Fibroblast of lung (primary cell): ENCODE results near the gene AMPD2.

Experiments
- EZH2 ChIP-seq: IDR thresholded peaks from 2 replicates; pipeline ENCODE4 v1.5.1; 2012; ENCODE audit warnings: low read length, control low read depth, mild to moderate bottlenecking; ENCODE audit errors: missing control alignments
- TF ChIP-seq, protein P1 (sequence below), 2 donors: IDR thresholded peaks in 1 of 2; conservative IDR thresholded peaks in 1 of 2; 1 replicate in 1 of 2; 2 replicates in 1 of 2; pipeline ENCODE4 v1.5.1; 2011 to 2012; ENCODE audit warnings: low read length in 2 of 2, control low read depth in 1 of 2, inconsistent platforms in 1 of 2, low read depth in 1 of 2, mild to moderate bottlenecking in 1 of 2

DNA sequence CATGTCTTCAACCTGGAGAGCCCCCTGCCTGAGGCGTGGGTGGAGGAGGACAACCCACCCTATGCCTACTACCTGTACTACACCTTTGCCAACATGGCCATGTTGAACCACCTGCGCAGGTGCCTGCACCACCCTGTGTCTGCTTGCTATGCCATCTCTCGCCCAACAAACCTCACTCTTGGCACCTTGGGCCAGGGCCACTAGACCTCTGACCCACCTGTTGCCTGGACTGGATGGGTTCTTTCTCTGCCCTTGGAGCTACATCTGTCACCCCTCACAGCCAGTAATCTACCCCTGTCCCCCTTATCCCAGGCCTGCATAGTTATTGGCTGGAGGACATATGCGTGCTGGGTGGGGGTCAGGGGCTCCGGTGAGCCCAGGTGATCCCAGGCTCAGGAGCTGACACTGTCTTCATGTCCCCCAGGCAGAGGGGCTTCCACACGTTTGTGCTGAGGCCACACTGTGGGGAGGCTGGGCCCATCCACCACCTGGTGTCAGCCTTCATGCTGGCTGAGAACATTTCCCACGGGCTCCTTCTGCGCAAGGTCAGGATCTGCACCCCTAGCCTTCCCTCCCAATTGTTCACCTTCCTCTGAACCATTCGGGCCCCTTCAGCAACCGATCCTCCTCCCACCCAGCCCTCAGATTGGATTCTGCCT, 9.9 kb downstream of the AMPD2 start:
- TF ChIP-seq, protein P1, sequence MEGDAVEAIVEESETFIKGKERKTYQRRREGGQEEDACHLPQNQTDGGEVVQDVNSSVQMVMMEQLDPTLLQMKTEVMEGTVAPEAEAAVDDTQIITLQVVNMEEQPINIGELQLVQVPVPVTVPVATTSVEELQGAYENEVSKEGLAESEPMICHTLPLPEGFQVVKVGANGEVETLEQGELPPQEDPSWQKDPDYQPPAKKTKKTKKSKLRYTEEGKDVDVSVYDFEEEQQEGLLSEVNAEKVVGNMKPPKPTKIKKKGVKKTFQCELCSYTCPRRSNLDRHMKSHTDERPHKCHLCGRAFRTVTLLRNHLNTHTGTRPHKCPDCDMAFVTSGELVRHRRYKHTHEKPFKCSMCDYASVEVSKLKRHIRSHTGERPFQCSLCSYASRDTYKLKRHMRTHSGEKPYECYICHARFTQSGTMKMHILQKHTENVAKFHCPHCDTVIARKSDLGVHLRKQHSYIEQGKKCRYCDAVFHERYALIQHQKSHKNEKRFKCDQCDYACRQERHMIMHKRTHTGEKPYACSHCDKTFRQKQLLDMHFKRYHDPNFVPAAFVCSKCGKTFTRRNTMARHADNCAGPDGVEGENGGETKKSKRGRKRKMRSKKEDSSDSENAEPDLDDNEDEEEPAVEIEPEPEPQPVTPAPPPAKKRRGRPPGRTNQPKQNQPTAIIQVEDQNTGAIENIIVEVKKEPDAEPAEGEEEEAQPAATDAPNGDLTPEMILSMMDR (conservative IDR thresholded peaks at IDR 0.05 in 1 of 2, IDR thresholded peaks at IDR 0.05 in 1 of 2; ENCODE audit: low read depth in 1 of 2, low read length in 2 of 2): no peak
- no peak for TF ChIP-seq EZH2
